GM18867 (cell line): ENCODE results near the gene TMEM258.

Experiments
- ATAC-seq: cut with Tn5 transposase; IDR thresholded peaks from one replicate; pipeline ENCODE4 v1.9.1; 2021; ENCODE audit warnings: mild to moderate bottlenecking, moderate library complexity; ENCODE audit not compliant: unreplicated experiment

TMEM258 gene

GRCh38 chr11:61744609-61745156 is 47.7 kb downstream of the TMEM258 start:
- ATAC-seq: no peak

DNA sequence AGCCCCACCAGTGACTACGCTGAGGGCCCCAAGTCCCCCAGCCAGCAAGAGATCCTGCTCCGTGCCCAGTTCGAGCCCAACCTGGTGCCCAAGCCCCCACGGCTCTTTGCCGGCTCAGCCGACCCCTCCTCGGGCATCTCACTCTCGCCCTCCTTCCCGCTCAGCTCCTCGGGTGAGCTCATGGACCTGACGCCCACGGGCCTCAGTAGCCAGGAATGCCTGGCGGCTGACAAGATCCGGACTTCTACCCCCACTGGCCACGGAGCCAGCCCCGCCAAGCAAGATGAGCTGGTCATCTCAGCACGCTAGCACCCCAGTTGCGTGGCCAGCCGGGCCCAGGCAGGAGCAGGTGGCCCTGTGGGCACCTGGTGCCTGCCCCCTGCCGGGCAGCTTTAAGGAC is 48.2 kb downstream of the TMEM258 start:
- no peak for ATAC-seq

DNA sequence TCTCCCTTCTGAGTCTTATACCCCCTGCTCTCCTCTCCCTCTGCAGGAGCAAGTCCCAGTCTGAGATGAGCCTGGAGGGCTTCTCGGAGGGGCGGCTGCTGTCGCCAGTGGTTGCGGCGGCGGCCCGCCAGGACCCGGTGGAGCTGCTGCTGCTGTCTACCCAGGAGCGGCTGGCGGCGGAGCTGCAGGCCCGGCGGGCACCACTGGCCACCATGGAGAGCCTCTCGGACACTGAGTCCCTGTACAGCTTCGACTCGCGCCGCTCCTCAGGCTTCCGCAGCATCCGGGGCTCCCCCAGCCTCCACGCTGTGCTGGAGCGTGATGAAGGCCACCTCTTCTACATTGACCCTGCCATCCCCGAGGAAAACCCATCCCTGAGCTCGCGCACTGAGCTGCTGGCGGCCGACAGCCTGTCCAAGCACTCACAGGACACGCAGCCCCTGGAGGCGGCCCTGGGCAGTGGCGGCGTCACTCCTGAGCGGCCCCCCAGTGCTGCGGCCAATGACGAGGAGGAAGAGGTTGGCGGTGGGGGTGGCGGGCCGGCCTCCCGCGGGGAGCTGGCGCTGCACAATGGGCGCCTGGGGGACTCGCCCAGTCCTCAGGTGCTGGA is 48.8 kb downstream of the TMEM258 start:
- no peak for ATAC-seq

DNA sequence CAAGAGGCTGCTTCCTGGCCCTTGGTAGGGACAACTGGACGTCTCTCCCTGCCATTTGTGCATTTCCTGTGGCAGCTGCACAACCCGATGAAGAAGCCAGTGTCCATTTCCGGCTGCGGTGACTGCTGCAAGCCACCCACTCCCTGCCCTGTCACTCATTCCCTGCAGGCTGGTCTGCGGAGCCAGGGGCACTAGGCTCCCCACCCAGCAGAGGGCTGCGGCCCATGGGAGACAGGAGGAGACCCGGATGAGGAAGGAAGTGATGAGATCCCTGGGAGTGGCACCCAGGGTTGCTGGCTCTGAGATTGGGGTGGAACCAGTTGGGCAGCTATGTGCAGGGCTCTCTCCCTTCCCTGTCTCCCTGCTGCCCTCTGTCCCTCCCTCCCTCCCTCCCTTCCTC is 50.0 kb downstream of the TMEM258 start:
- ATAC-seq: no peak

GRCh38 chr11:61739966-61740365 is 52.4 kb downstream of the TMEM258 start:
- ATAC-seq: no peak

DNA sequence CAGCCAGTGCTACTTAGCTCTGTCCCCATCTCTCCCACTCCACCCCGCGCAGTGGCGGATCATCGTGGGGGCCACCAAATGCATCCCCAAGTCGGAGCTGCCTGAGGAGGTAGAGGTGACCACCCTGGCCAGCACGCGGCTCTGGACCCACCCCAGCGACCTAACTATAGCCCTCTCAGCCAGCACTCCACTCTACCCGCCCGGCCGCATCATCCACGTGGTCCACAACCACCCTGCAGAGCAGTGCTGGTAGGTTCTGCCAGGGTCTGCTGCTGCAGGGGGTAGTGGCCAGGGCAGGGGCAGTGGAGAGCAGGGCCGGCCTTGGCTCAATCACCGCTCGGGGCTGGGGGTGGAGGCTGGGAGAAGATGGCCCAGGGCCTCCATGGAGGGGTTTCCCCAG is 53.0 kb downstream of the TMEM258 start:
- ATAC-seq: no peak
